CD4-positive, alpha-beta T cell treated with Interleukin-2 at 100 ng/mL for 4 hours (primary cell): ENCODE data around the gene KCNJ5.

Experiments used
- DNase-seq: peaks from one replicate; pipeline ENCODE4 v3.0.0-alpha.2; 2020; ENCODE audit warnings: low spot score

The KCNJ5 gene

GRCh38 chr11:128871168-128871610, 20.0 kb upstream of the KCNJ5 start:
- no peak for DNase-seq

DNA sequence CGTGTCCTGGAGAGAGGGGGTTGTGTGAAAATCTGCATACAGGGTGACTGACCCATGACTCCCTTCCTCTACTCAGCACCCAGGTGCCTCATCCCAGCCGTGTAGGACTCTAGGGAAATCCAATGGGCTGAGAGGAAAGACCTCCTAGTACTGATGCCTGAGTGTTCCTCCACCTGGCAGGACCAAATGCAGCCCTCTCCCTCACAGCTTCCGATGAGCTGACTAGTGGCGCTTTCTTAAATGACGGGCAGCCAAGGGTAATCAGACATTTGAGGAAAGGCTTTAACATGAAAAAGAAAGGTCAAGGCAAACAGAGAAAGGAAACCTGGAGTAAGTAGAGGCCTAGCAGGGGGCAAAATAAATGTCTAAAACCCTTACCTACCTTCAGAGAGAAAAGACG, 19.1 kb upstream of the KCNJ5 start:
- no peak for DNase-seq

- DNase-seq: no peak
These were observed 18.6 kb upstream of the KCNJ5 start for GRCh38 chr11:128872594-128872993.

DNA sequence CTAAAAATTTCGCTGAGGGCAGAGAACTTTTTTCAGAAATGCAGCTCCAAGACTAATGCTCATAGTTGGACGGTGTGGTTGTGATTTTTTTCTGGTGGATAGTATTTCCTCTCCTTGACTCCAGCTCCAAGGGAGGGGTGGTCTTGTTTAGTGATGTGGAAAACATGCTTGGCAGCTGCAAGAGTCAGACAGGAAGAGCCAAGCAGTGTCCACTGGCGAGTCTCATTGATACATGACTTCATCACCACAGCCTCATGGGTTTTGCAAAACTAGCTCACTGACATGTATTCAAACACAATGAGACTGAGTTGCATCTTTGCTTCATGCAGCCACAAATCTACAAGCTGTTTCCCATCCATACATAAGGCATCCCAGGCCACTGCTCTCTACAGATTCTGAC, 16.7 kb upstream of the KCNJ5 start:
- DNase-seq: no peak

DNA sequence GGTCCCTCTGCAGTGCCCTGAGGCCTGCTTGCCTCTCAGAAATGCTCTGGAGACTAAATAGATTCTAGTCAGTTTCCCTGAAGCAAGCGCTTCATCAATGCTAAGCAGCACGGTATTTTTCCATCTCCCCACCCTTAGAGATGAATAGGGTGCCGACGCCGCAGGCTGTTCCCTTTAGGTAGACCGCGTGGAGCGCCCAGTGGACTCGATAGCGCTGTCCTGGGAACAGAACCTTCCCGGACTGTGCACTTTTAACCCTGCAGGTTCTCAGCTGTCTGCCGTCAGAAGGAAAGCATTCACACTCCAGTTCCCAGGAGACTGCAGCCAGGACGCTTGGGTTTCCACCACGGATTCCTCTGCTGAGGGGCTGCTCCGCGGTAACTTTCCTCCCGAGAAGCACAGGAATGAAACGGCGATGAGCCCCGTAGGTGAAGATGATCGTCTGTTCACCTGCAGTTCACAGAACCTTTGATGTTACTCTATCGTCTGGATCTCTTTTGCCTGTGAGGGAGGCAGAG, 15.0 kb upstream of the KCNJ5 start:
- no peak for DNase-seq

- no peak for DNase-seq
These were observed 13.4 kb upstream of the KCNJ5 start for GRCh38 chr11:128877726-128878125.

DNA sequence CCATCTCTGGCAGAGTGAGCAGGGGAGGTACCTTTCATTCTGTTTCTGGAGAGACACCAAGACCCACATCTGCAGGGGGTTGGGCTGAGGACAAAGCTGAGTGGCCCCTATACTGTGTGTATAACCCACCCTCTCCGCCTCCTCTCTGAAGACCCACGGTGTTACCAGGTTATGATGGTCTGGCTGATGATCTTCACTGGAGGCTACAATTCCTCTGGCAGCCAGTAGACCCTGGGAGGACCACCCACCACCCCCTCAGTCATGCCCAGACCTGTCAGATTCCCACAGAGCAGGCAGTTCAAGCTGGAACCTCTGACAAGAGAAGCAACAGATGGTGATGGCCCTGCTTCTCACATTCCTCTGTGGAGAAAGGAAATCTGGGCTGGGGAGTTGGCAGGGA, 12.7 kb upstream of the KCNJ5 start:
- no peak for DNase-seq

DNA sequence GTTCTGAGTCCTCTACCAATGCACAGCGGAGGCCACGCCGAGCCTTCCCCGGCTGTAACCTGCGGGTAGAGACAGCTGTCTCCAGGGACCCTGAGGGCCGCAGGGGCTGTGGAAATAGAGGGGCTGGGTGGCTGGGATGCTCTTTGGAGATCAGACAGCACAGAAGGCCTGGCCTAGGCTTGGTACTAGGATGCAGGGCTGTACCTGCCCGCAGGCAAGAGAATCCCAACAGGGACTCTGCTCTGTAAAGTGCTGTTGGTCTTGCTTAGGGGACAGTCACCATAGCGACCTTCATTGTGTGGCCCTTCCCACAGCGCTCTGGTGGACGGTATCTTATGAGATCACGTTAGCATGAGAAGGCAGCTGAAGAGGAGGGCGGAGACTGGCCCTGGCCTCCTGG, 11.3 kb upstream of the KCNJ5 start:
- DNase-seq: no peak

DNA sequence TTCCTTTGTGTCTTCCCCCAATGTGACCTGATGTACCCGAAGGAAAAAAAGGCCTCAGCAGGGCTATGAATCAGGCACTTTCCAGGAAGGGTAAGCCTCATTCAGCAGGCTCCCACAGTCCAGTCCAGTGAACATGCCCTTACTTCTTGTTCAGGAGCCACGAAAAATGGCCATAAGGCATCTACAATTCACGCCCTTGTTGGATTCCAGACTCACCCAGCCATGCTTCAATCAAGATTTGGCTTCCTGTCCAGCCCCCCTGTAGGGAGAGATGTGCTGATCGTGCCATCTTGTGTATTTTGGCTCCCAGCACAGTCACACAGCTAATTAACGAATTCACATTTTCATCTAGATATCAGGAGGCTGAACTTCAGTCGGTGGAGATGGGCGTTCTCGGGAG, 9.9 kb upstream of the KCNJ5 start:
- no peak for DNase-seq

- DNase-seq: no peak
These were observed 8.7 kb upstream of the KCNJ5 start for GRCh38 chr11:128882451-128882850.

GRCh38 chr11:128884054-128884453, 7.1 kb upstream of the KCNJ5 start:
- DNase-seq: no peak

- peak; percentile 75 for DNase-seq
These were observed 6.3 kb upstream of the KCNJ5 start for GRCh38 chr11:128884703-128885338.

DNA sequence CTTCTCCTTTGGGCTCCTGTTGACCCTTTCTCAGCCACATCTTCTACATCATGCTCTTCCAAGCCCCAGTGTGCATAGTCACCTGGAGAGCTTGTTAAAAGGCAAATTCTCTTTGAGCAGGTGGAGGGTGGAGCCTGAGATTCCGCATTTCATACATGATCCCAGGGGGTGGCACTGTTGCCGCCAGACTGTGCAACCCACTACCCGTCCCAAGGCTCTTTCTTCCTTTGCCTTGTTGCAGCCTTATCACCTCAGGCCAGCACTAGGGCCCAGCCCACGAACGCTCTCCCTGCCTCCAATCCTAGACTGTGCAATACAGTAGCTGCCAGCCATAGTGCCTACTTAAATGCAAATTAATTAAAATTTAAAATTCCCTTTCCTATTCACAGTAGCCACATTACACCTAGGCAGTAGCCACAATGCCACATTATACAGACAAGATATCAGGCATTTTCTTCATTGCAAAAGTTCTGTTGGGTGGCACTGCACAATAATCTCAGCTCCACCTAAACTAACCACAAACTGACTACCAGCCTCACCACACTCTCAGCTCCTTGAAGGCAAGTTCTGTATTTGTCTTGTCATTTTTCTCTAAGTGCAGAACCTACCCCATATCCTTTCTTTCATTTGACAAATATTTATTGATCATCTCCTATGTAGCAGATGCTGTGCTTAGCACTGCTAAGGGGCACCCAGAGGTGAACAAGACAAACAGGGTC, 4.6 kb upstream of the KCNJ5 start:
- DNase-seq: no peak

- DNase-seq: no peak
These were observed 2.8 kb upstream of the KCNJ5 start for GRCh38 chr11:128888034-128888985.

GRCh38 chr11:128889657-128890213, 1.4 kb upstream of the KCNJ5 start:
- DNase-seq: no peak

- no peak for DNase-seq
These were observed 977 bp upstream of the KCNJ5 start for GRCh38 chr11:128890216-128890542.

- DNase-seq: no peak
These were observed 800 bp downstream of the KCNJ5 start for GRCh38 chr11:128891913-128892398.

DNA sequence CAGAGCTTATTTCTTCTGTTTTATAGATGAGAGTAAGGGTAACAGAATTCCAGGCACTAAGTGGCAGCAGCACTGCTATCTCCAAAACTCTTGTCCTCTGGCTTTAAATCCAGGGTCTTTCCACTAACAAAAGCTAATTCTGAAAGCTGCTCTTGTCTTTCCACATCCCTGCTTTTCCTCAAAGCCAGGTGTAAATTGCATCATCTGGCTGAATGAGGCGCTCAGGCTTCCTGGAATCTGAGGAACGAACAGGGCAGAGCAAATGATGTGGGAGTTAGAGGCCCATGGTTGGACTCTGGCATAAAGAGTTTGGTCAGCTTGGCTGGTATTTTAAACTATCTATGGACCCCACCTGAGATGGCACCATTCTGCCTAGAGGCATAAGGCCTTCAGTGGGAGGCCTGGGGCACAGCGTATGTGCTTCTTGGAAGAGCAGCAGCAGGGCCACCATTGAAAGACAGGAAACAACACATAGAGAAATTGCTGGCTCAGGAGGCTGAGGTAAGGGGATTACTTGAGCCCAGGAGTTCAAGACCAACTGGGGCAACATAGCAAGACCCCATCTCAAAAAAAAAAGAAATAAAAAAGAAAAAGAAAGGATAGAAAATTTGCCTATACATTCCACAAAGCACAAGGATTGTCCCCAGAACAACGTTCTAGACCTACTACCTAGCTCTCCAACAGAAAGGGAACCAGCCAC, 1.9 kb downstream of the KCNJ5 start:
- no peak for DNase-seq

- no peak for DNase-seq
These were observed 2.6 kb downstream of the KCNJ5 start for GRCh38 chr11:128893578-128894285.

- no peak for DNase-seq
These were observed 3.1 kb downstream of the KCNJ5 start for GRCh38 chr11:128894286-128894681.

GRCh38 chr11:128894685-128895084, 3.5 kb downstream of the KCNJ5 start:
- DNase-seq: no peak
